HG03039 (cell line): ENCODE measurements around the gene OXSM.

ENCODE experiments used
- ATAC-seq: cut with Tn5 transposase; IDR thresholded peaks from one replicate; pipeline ENCODE4 v1.9.1; 2021; ENCODE audit warnings: mild to moderate bottlenecking, moderate library complexity; ENCODE audit not compliant: unreplicated experiment

Gene OXSM

GRCh38 chr3:25789596-25790556 is at the start of gene OXSM:
Gene OXSM (plus strand): TSS chr3:25790090. CDS start chr3:25791021, 931 bp downstream.
- peak; percentile 95 for ATAC-seq

GRCh38 chr3:25744470-25744869 is 45.4 kb upstream of the OXSM start:
- no peak for ATAC-seq

GRCh38 chr3:25747033-25747432 is 42.9 kb upstream of the OXSM start:
- ATAC-seq = no peak

GRCh38 chr3:25748189-25748588 is 41.7 kb upstream of the OXSM start:
- ATAC-seq = no peak

- ATAC-seq = no peak
These were observed 40.8 kb upstream of the OXSM start for GRCh38 chr3:25749031-25749581.

GRCh38 chr3:25751048-25751447 is 38.8 kb upstream of the OXSM start:
- no peak for ATAC-seq

- ATAC-seq = no peak
These were observed 38.2 kb upstream of the OXSM start for GRCh38 chr3:25751725-25752124.

- ATAC-seq = peak; percentile 84
These were observed 21.0 kb upstream of the OXSM start for GRCh38 chr3:25768851-25769250.

GRCh38 chr3:25775936-25776335 is 14.0 kb upstream of the OXSM start:
- no peak for ATAC-seq

- no peak for ATAC-seq
These were observed 9.3 kb upstream of the OXSM start for GRCh38 chr3:25780618-25781017.

- no peak for ATAC-seq
These were observed 8.6 kb upstream of the OXSM start for GRCh38 chr3:25781145-25781757.

GRCh38 chr3:25781758-25782594 is 7.9 kb upstream of the OXSM start:
- peak; percentile 52 for ATAC-seq

GRCh38 chr3:25782636-25782937 is 7.3 kb upstream of the OXSM start:
- ATAC-seq = no peak

GRCh38 chr3:25782938-25783660 is 6.8 kb upstream of the OXSM start, which contains the start of gene NGLY1:
Gene NGLY1 (minus strand): TSS chr3:25783443. CDS start chr3:25783390, 53 bp downstream.
- peak; percentile 70 for ATAC-seq

- peak; percentile 24 for ATAC-seq
These were observed 6.0 kb upstream of the OXSM start for GRCh38 chr3:25783661-25784512.

- ATAC-seq = no peak
These were observed 4.9 kb upstream of the OXSM start for GRCh38 chr3:25784971-25785370.

- no peak for ATAC-seq
These were observed 4.1 kb upstream of the OXSM start for GRCh38 chr3:25785826-25786225.

- no peak for ATAC-seq
These were observed 2.2 kb upstream of the OXSM start for GRCh38 chr3:25787689-25788088.

GRCh38 chr3:25789209-25789595 is 688 bp upstream of the OXSM start:
- no peak for ATAC-seq
